GM12892 (cell line): ENCODE data around the gene ADGRE3.

ENCODE experiments used
- POLR2A ChIP-seq: IDR thresholded peaks from 2 replicates; pipeline ENCODE4 v1.6.1; 2011; ENCODE audit warnings: low read depth, low read length, control low read depth
- POLR2AphosphoS5 ChIP-seq: IDR thresholded peaks from 2 replicates; pipeline ENCODE4 v1.6.1; 2011; ENCODE audit warnings: low read depth, low read length, control low read depth
- TAF1 ChIP-seq: IDR thresholded peaks from 2 replicates; pipeline ENCODE4 v1.6.1; 2011; ENCODE audit warnings: low read depth, mild to moderate bottlenecking, control low read depth, low read length, borderline replicate concordance

- no peak for TF ChIP-seq TAF1
- peak; percentile 54; the same call in 1 of the 2 replicates for TF ChIP-seq POLR2A
- TF ChIP-seq POLR2AphosphoS5: peak; percentile 57
Measured at GRCh38 chr19:14606627-14607026, 68.0 kb downstream of the ADGRE3 start.
